CD4-positive, alpha-beta T cell treated with Interferon alpha-2 for 1 hour (primary cell): ENCODE data around the gene TPCN2.

Experiments used
- DNase-seq, 2 donors: peaks; one replicate each; pipeline ENCODE4 v3.0.0-alpha.2; 2020 to 2022

Gene TPCN2

DNA sequence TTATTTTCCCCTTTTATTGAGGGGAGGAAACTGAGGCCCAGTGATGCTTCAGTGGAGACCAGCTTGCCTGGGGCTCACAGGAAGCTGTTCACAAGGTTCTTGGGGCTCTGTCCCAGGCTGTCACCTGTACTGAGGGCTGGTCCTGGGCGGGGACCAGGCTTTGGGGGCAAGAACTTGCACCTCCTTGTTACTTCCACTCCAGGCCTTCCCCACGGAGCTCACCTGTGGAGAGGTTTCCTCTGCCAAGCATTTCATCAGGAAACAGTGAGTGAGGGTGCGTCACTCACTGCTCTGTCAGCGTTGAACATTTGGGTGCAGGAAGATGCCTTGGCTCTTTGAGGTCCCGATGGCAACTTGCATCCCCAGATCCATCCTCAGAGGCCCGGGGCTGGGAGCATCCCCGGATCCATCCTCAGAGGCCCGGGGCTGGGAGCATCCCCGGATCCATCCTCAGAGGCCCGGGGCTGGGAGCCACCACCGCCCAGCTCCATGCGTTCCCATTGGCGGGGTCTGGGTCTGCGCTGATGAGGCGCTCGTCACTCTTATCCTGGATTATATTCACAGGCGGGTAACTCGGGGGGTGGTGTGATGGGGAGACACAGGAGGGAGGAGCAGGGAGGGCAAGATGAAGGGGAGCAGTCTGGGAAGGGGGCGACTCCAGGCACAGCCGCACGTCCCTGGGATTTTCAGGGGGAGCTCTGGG, 105.6 kb downstream of the TPCN2 start:
- DNase-seq = no peak

DNA sequence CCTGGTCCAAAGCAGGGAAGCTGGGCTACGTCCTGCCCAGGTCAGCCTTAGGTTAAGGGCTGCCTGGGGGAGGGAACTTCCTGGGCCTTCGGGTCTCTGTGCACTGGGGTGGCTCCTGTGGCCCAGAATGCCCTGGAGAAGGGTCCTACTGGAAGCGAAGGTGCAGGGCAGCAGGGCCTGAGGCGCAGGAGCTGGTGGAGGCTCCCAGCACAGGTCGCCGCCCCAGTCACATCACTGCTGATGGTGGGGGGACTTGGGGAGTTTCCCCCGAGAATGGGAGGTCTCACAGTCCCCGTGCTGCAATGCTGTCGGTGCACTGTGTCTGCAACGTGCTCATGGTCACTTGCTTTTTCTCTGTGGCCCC, 106.2 kb downstream of the TPCN2 start:
- no peak for DNase-seq

DNA sequence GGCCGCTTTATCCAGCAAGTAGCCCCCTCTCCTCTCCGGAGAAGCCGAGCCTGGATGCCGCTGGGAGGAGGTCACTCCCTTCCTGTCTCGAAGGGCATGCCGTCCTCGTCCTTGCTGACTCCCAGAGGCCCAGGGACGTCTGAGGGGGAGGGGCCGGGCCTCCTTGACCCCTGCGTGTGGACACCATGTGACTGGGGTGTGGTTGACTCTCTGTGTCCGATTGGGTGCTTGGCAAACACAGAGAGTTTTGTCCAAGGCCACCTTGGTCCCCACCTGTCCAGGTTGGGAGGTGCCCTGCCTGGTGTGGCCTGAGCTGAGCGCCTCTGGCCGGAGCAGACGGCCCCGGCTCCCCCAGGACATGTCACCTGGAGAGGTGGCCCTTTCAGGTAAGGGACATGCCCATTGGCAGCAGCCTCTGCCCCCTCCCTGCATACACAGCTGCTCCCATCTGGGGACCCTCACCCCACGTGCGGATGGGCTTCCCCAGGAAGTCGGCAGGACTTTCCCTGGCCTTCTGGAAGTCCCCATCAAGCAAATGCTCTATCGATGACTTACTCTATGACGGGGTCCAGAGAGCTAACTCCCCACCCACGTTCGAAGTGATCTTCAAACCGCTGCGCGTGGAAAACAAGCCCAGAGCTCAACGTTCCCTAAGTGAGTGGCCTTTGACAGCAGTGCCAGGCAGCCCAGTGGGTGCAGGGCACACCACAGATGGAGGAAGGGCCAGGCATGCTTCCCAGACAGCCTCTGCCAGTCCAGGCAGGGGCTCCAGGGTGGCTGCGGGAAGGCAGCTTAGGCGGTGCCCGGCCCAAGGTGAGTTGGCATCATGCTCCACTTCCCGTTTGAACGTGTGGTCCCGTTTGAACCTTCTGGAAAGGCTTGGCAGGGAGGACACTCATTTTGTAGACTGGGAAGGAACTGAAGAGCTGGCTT, 106.8 kb downstream of the TPCN2 start, which contains the start of gene SMIM38:
TSS of gene SMIM38 (plus strand) at position 634 of the 933 bp plus-strand sequence. CDS start 1,912 bp downstream, outside the sequence.
- DNase-seq = no peak

DNA sequence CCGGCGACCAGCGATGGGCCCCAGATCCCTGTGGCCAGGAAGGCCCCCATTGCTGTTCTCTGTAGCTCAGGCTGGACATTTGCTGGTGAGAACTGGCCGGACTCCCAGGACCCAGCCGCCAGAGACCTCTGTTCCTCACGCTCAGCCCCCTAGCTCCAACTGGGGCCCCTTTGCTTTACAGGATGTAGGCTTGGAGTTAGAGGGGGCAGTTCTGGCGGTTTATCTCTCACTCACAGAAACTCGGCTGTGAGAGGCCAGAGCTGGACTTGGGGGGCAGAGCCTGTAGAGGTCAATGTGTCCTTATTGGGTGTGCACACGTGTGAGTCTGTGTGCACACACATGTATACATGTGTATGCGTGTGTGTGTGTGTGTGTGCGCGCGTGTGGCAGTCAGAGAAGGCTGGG, 107.5 kb downstream of the TPCN2 start:
- DNase-seq = no peak

DNA sequence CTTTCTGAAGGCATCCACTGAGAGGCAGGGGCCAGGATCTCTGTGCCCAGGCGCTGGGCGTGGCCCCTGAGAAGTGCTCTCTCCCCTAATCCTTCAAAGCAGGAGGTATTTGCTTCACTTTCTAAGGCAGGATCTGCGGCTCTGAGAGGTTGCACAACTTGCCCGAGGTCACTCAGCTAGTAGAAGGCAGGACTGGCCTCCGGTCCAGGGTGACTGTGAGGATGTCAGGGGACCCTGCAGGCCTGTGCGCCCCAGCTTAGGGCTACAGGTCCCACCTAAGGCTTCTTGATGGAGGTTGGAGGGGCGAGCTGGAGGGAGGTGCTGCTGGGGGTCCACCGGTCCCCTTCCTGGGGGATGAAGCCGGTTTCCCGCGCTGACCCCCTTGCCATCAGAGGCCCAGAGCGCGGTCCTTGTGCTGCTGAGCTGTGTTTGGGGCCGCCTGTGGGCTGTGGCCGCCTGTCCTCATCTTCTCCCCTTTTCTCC, 108.0 kb downstream of the TPCN2 start:
- no peak for DNase-seq

DNA sequence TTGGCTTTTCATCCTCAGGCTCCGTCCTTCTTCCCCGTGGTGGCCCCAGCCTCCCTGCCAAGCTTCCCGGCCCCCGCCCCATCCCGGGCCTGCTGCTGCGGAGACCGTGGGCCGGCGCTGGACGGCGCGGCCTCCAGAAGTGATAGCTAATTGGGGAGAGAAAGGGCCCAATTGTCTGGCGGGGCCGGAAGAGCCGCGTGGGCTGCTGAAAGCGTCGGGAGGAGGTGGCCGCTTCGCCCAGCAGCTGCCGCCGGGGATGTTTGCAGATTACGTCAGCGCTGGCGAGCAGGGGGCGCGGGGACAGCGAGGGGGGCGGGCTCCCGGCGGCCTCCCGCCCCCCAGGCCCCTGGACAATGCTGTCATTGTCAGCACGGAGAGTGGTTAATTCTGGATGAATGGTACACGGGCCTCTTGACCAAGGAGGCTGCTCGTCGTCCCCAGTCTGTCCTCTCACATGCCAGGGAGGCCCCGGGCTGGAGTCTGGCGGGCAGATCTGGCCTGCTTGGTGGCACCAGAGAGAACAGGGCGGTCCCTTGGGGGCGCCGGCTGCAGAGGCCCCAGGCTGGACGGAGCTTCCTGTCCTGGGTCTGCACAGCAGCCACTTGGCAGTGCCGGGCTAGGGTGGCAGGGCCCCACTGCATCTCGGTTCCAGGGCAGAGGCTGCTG, 108.6 kb downstream of the TPCN2 start:
- DNase-seq = no peak

DNA sequence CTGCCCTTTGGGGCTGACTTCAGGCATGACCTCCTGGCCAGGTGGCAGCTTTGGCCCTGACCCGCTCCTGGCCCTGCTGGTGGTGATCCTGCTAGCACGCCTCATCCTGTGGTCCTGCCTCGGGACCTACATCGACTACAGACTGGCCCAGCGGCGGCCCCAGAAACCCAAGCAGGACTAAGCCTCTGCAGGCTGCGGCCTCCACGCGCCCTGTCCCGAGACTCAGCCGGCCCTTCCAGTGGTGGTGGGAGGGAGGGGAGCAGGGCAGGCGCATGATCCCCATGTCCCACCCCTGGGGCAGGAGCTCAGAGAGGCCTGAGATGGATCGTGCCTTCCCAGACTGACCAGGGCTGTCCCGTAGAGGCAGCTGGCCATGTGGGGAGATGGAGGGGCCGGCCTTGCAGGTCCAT, 109.1 kb downstream of the TPCN2 start:
- no peak for DNase-seq

DNA sequence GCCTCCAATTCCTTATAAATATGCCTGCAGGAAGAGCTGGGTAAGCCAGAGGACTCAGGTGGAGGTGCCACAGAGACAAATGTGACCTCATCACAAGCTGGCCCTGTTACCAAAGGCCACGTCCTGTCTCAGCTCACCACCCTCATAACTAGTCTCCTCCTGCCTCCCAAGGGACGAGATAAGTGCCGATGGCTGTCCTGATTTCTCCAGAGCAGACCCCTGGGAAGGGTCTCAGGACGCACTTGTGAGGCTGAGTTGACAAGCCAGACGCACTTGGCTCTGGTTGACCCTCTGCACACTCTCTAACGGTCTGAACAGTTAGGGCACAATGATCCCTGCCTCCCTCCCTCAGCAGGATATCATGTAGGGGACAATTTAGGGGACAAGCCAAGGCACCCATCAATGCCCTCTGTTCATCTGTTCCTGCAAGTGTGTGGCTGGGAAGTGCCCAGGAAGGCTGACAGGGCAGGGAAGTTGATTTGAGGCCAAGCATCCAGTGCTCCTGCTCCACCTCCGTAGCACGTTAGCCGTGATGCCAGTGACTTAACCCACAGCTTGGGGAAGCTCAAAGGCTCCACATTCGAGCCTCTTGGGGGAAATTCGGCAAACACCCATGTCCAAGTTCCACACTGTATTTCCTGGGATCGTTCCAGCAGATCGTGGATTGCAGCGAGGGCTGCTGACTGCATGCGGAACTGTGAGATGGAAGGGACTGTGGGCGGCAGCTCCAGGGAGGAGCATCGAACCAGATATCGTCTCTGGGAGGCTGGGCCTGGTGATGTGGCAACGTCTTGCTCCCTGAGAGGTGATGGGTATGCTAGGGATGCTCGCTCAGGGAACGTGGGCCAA, 109.8 kb downstream of the TPCN2 start:
- no peak for DNase-seq

DNA sequence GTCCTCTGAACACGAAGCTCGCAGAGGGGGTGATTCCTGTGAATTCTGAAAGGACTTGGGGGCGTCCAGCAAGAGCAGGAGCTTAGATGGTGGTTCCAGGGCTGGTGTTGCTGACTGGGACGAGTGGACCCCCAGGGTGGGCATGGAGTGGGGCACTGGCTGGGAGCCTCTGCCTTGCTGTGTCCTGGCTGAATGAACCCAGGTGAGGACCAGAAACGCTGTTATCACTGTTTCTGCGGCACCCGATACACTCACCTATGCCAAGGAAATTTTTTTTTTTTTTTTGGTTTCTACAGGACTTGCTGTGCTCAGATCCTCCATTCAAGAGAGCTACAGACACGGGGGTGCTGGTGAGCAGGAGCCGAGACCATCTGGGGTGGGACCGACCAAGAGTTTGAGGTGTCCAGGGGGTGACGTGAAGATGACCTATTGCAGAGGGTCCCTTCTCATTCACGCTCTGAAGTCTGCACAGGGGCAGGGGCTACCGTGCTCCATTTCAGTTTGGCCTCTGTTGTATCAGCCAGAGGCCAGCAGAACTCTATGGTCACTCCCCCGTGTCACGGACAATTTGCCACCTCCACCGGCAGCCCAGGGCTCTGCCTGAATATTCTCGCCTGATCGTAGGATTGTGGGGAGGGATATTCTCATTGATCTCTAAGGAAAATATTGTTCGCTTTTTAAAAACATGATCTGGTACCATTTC, 110.6 kb downstream of the TPCN2 start:
- no peak for DNase-seq

DNA sequence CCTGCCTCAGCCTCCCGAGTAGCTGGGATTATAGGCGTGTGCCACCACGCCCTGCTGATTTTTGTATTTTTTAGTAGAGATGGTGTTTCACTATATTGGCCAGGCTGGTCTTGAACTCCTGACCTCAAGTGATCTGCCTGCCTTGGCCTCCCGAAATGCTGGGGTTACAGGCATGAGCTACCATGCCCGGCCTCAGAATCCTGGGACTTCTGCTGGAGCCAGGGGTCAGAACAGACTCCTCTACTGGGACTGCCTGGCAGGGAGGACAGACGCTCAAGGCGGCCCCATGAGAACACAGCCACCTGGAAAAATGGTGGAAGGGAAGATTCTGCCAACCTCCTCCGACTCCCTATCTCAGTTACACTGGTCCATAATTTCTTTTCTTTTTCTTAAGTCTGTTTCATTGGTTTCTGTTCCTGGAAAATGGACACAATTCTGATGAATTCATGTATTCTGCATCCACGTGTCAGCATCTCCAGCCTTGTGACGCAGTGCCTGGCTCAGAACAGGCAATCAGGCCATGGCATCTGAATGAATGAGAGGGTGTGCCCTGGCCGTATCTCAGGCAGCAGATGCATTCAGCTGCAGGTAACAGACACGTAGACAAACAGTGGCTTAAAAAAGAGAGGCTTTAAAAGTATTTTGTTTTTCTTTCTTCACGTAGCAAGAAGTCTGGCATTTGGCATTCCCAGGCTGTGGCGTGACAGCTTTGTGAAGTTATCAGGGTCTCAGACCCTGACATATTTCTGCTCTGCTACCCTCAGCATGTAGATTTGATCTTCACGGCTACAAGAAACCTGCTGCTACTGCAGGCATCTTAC, 111.8 kb downstream of the TPCN2 start:
- DNase-seq = no peak

DNA sequence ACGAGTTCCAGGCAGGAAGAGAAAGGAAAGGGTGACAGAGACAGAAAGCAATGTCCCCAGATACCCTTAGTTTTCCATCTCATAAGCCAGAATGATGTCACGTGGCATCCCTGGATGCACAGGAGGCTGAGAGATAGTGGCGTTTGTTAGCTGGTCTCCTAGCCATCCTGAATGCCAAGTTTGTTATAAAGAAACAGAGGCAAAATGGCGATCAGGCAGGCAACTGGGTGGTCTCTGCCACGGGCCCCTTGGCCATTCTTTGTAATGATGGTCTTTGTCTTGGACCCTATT, 112.3 kb downstream of the TPCN2 start:
- DNase-seq = no peak

DNA sequence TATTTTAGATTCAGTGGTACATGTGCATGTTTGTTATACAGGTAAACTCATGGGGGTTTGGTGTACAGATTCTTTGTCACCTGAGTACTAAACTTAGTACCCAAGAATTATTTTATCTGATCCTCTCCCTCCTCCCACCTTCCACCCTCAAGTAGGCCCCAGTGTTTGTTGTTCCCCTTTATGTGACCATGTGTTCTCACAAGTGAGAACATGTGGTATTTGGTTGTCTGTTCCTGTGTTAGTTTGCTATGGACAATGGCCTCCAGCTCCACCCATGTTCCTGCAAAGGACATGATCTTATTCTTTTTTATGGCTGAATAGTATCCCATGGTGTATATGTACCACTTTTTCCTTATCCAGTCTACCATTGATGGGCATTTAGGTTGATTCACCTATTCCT, 113.8 kb downstream of the TPCN2 start:
- DNase-seq = no peak

DNA sequence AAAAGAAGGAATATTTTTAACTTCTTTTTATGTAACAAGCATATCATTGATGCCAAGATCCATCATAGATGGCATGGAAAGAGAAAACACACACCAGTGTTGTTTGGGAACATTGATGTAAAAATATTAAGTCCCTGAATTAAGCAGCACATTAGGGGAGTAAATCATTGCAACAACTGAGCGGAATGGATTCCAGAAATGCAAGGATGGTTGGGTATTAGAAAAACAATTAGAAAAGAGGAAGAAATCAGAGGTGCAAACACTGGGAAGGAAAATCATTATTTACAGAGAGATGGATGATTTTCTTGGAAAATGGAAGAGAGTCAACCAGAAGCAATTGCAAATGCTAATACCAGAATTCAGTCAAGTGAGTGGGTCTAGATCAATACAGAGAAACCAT, 115.1 kb downstream of the TPCN2 start:
- no peak for DNase-seq

DNA sequence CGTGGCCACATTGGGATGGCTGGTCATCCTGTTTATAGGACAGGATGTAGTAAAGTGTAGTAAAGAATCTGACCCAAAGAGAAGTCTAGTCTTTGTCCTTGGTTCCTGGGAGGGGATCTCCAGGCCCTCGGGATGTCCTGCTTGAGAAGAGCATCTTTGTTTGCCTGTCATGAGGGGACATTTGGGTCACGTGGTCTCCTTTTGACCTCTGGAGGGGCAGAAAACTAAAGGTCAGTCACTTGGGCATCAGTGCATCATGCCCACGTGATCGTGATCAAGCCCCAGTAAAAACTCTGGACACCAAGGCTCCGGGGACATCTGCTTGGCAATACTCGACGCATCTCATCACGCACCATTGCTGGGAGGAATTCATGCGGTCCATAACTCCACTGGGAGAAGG, 116.1 kb downstream of the TPCN2 start:
- no peak for DNase-seq

DNA sequence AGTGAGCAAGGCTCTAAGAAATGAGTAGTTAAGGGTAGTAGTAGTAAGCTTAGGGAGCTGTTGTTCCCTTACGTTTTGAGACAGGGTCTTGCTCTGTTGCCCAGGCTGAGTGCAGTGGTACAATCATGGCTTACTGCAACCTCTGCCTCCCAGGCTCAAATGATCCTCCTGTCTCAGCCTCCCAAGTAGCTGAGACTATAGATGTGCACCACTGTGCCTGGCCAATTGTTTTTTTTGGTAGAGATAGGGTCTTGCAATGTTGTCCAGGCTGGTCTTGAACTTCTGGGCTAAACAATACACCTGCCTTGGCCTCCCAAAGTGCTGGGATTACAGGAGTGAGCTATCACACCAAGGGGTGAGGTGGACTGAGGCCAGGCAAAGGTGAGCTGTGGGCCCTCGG, 117.0 kb downstream of the TPCN2 start:
- DNase-seq = no peak

DNA sequence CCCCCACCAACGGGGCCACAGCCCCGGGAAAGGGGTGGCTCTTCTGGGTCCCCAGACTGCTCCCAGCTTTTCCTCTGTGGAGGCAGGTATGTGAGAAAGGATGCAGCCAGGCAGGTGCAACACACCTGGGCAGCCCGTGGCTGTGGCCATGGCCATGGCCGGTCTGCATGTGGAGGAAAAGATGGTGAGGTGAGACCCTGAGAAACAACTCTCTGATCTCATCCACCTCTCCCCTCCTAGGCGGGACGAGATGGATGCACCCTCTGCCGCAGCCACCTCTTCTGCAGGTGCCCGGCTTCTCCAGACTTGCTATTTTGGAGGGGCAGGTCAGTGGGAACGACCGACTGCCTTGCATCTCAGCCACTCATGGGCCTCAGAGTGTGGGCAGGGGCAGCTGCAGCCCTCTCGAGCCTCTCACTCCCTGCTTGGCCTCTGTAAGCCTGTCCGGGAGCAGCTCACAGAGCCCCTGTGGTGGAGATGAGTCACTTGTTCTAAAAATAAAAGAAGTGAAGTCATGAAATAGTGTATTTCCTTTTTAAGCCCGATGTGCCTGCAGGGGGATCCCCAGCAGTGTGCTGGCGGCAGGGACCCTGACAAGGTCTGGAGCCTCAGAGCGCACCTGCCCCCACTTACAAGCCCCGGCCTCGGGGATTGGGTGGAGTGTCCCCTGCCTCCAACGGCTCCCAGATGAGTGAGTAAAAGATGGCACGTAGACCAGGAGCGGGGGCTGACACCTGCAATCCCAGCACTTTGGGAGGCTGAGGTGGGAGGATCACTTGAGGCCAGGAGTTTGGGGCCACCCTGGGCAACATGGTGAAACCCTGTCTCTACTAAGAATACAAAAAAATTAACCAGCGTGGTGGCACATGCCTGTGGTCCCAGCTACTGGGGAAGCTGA, 117.7 kb downstream of the TPCN2 start:
- no peak for DNase-seq

DNA sequence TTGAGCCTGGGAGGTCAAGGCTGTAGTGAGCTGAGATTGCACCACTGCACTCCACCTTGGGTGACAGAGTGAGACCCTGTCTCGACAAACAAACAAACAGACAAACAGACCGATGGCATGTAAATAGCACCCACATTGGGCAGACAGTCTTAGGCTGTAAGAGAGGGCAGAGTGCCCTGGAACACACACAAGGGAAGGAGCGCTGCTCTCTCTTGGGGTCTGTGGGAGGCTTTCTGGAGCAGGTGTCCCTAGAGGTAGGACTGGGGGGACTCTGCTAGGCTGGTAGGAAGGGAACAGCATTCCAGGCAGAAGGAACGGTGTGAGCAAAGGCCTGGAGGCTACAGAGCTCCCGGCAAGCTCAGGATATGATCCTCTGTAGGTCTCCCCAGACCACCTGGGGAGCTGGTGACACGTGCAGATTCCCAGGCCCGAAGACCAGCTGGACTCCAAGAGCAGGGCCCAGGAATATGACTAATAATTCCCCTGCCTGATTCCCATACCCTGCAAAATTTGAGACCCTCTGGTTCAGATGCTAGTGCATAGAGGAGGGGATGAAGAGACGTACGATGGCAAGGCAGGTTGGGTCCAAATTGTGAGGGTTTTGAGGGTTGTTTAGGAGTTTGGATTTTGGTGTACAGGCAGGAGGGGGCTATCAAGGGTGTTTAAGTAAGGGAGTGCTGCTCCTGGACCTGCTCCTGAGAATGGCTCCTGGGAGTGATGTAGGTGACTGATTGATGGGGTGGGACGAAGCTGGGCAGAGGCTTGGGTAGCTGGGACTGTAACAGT, 118.6 kb downstream of the TPCN2 start:
- no peak for DNase-seq

DNA sequence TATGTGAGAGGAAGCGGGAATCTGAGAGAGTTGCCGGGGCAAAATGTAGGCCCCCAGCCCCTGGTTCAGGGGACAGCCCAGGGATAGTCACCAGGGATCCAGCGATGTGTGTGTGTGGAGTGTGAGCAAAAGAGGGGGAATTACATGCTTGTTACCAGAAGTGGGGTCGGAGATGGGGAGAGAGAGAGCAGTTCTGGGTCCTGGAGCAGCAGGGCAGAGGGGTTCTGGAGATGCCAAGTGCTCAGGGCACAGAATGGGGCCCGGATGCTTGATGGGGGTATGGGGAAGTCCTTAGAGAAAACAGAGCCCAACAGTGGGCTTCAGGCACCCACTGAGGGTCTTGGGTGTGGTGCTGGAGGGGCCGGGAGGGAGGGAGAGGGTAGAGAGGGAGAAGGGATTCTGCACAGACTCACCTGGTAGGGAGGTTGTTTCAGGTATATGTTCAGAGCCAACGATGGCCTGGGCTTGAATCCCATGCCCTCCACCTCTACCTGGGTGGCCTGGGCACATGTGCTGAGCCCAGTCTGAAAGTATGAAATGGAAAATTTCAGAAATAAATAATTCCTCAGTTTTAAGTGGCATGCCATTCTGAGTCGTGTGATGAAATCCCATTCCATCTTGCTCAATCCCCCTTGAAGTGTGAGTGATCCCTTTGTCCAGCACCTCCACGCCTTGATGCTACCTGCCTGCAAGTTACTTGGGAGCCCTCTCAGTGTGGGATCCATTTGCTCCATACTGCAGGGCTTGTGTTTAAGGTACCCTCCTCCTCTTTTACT, 119.4 kb downstream of the TPCN2 start:
- DNase-seq = no peak
